HCT116 (cell line): ENCODE data around the gene PKP1. TPM values are rescaled to one million over a fixed set of nuclear protein-coding genes. Genes with fewer than 3 reads are reported as not detected.

ENCODE experiments used
- ATAC-seq: fragments of 200-7000 bp; cut with Tn5 transposase; 2 replicates; pipeline ENCODE4 v1.9.1; 2020; ENCODE audit warnings: mild to moderate bottlenecking, moderate library complexity
- BruUV-seq: library from RNA; stranded (reverse); fragments of 400-500 nt; replicated peaks from 2 replicates; lab custom pipeline; 2021; lab: Mats Ljungman, UMichigan
- CTCF ChIA-PET: fragments of 300-600 bp; sonication (Branson Sonifier 250); formaldehyde crosslinking; loops from one replicate; lab custom pipeline; 2021; ENCODE audit warnings: antibody characterized with exemption; lab: Charles Lee
- POLR2A ChIA-PET: fragments of 300-600, 350-600 bp; sonication (Branson Sonifier 250); formaldehyde crosslinking; loops from one replicate; lab custom pipeline; 2021; ENCODE audit warnings: antibody characterized with exemption; lab: Charles Lee
- RAD21 ChIA-PET, 2 experiments: fragments of 300-600 bp; sonication (Branson Sonifier 250); formaldehyde crosslinking; loops; one replicate each; lab custom pipeline; 2023; ENCODE audit warnings: low total read pairs in 2 of 2; ENCODE audit not compliant: uncharacterized antibody in 2 of 2, unreplicated experiment in 2 of 2, low non-redundant PET in 1 of 2; lab: Charles Lee
- DNase-seq: peaks from one replicate; pipeline ENCODE4 v3.0.0-alpha.2; 2010; ENCODE audit warnings: low read depth, low spot score
- H2AFZ ChIP-seq: fragments of 200-600 bp; shearing (Covaris generic), sonication (generic); 2 replicates; pipeline ENCODE4 v1.6.1; 2017; ENCODE audit warnings: low read depth, mixed run types, mixed read lengths, antibody characterized with exemption, low read length; ENCODE audit not compliant: poor library complexity, severe bottlenecking
- H3K27ac ChIP-seq: 2 replicates; pipeline ENCODE4 v1.5.1; 2012; ENCODE audit warnings: low read depth, low read length
- H3K27me3 ChIP-seq: fragments of 200-600 bp; sonication (generic); 2 replicates; pipeline ENCODE4 v1.6.1; 2016; ENCODE audit warnings: mixed run types, low read length, mixed read lengths; ENCODE audit not compliant: insufficient read depth
- H3K36me3 ChIP-seq, 2 experiments: fragments of 200-500 bp in 1 of 2; fragments of 200-600 bp in 1 of 2; sonication (Bioruptor generic) in 1 of 2; sonication (generic) in 1 of 2; 2 replicates each; pipeline versions ENCODE4 v1.5.1 to v1.6.1; 2014 to 2016; ENCODE audit warnings: low read length in 2 of 2, inconsistent platforms in 1 of 2, mixed read lengths in 1 of 2, mixed run types in 1 of 2; ENCODE audit not compliant: insufficient read depth in 2 of 2, control insufficient read depth in 1 of 2
- H3K4me1 ChIP-seq, 2 experiments: fragments of 200-600 bp in 1 of 2; sonication (generic) in 1 of 2; 2 replicates each; pipeline versions ENCODE4 v1.5.1 to v1.6.1; 2012 to 2017; ENCODE audit warnings: low read length in 2 of 2, inconsistent platforms in 1 of 2, mild to moderate bottlenecking in 1 of 2, mixed read lengths in 1 of 2, mixed run types in 1 of 2, moderate library complexity in 1 of 2; ENCODE audit not compliant: insufficient read depth in 2 of 2, control insufficient read depth in 1 of 2
- H3K4me2 ChIP-seq: fragments of 200-600 bp; sonication (generic); 2 replicates; pipeline ENCODE4 v1.6.1; 2017; ENCODE audit warnings: mixed run types, low read length, mixed read lengths
- H3K4me3 ChIP-seq, 2 experiments: fragments of 200-600 bp in 1 of 2; sonication (generic) in 1 of 2; replicated peaks in 1 of 2; 2 replicates each; pipeline ENCODE4 v1.5.1; 2011 to 2016; ENCODE audit warnings: low read length in 2 of 2, control low read depth in 1 of 2, low read depth in 1 of 2, mild to moderate bottlenecking in 1 of 2, mixed read lengths in 1 of 2, mixed run types in 1 of 2
- H3K79me2 ChIP-seq: fragments of 200-600 bp; sonication (generic); 2 replicates; pipeline ENCODE4 v1.6.1; 2017; ENCODE audit warnings: mild to moderate bottlenecking, mixed run types, low read length, moderate library complexity, mixed read lengths; ENCODE audit not compliant: insufficient read depth
- H3K9ac ChIP-seq: fragments of 200-600 bp; sonication (generic); 2 replicates; pipeline ENCODE4 v1.6.1; 2016; ENCODE audit warnings: low read length, mixed read lengths
- H3K9me2 ChIP-seq: fragments of 200-600 bp; sonication (generic), shearing (Covaris generic); 2 replicates; pipeline ENCODE4 v1.6.1; 2017; ENCODE audit warnings: mixed run types, mild to moderate bottlenecking, moderate library complexity; ENCODE audit not compliant: insufficient read depth
- H3K9me3 ChIP-seq, 2 experiments: fragments of 200-500 bp in 1 of 2; fragments of 200-600 bp in 1 of 2; sonication (Bioruptor generic) in 1 of 2; sonication (generic) in 1 of 2; 2 replicates each; pipeline ENCODE4 v1.6.1; 2014 to 2017; ENCODE audit warnings: low read length in 2 of 2, mixed read lengths in 2 of 2, inconsistent platforms in 1 of 2, low read depth in 1 of 2, mild to moderate bottlenecking in 1 of 2, mixed run types in 1 of 2, moderate library complexity in 1 of 2; ENCODE audit not compliant: control insufficient read depth in 1 of 2, insufficient read depth in 1 of 2
- H4K20me1 ChIP-seq: fragments of 200-600 bp; sonication (generic), shearing (Covaris generic); 2 replicates; pipeline ENCODE4 v1.6.1; 2017; ENCODE audit warnings: mixed run types, mild to moderate bottlenecking, moderate library complexity; ENCODE audit not compliant: insufficient read depth
- CEBPB ChIP-seq: IDR thresholded peaks from 2 replicates; pipeline ENCODE4 v1.6.1; 2012; ENCODE audit warnings: low read depth
- CTCF ChIP-seq, 3 experiments: fragments of 200-600 bp in 1 of 3; sonication (generic) in 1 of 3; IDR thresholded peaks in 2 of 3; conservative IDR thresholded peaks in 1 of 3; 2 replicates each; pipeline ENCODE4 v1.5.1; 2012 to 2017; ENCODE audit warnings: low read depth in 2 of 3, low read length in 2 of 3, antibody characterized with exemption in 1 of 3, borderline replicate concordance in 1 of 3, control low read depth in 1 of 3, mild to moderate bottlenecking in 1 of 3, mixed read lengths in 1 of 3, mixed run types in 1 of 3, moderate library complexity in 1 of 3; ENCODE audit not compliant: insufficient read depth in 1 of 3
- EGR1 ChIP-seq: IDR thresholded peaks from 2 replicates; pipeline ENCODE4 v1.6.1; 2012; ENCODE audit warnings: low read depth
- ELF1 ChIP-seq: IDR thresholded peaks from 2 replicates; pipeline ENCODE4 v1.6.1; 2012; ENCODE audit warnings: low read depth, borderline replicate concordance
- EZH2 ChIP-seq: fragments of 200-600 bp; sonication (generic); IDR thresholded peaks from 2 replicates; pipeline ENCODE4 v1.6.1; 2017; ENCODE audit warnings: antibody characterized with exemption, mixed run types
- EZH2phosphoT487 ChIP-seq: fragments of 200-600 bp; IDR thresholded peaks from 2 replicates; pipeline ENCODE4 v1.6.1; 2018; ENCODE audit warnings: antibody characterized with exemption, borderline replicate concordance
- FOSL1 ChIP-seq: IDR thresholded peaks from 2 replicates; pipeline ENCODE4 v1.6.1; 2012; ENCODE audit warnings: low read depth
- JUND ChIP-seq: IDR thresholded peaks from 2 replicates; pipeline ENCODE4 v1.6.1; 2012
- MAX ChIP-seq: IDR thresholded peaks from 2 replicates; pipeline ENCODE4 v1.6.1; 2012
- POLR2A ChIP-seq: IDR thresholded peaks from 2 replicates; pipeline ENCODE4 v1.7.0; 2011; ENCODE audit warnings: borderline replicate concordance; ENCODE audit not compliant: insufficient read depth, insufficient read length; ENCODE audit errors: extremely low read depth
- RAD21 ChIP-seq: IDR thresholded peaks from 2 replicates; pipeline ENCODE4 v1.6.1; 2012; ENCODE audit warnings: low read depth, mild to moderate bottlenecking
- REST ChIP-seq: IDR thresholded peaks from 2 replicates; pipeline ENCODE4 v1.6.1; 2012; ENCODE audit warnings: low read depth
- SIN3A ChIP-seq: IDR thresholded peaks from 2 replicates; pipeline ENCODE4 v1.6.1; 2012; ENCODE audit warnings: low read depth
- YY1 ChIP-seq: IDR thresholded peaks from 2 replicates; pipeline ENCODE4 v1.6.1; 2011; ENCODE audit warnings: low read length, low read depth, moderate library complexity, mild to moderate bottlenecking; ENCODE audit not compliant: insufficient replicate concordance; ENCODE audit errors: extremely low read depth
- ZBTB33 ChIP-seq: IDR thresholded peaks from 2 replicates; pipeline ENCODE4 v1.6.1; 2011; ENCODE audit warnings: mild to moderate bottlenecking, low read length, moderate library complexity; ENCODE audit not compliant: insufficient replicate concordance; ENCODE audit errors: extremely low read depth
- ZFX ChIP-seq: fragments of 450-650 bp; IDR thresholded peaks from 2 replicates; pipeline ENCODE4 v1.6.1; 2017
- ZNF274 ChIP-seq: fragments of 200-500 bp; sonication (Bioruptor generic); IDR thresholded peaks from 2 replicates; pipeline ENCODE4 v1.6.1; 2014; ENCODE audit warnings: mild to moderate bottlenecking, low read depth, low read length, inconsistent platforms
- intact Hi-C: fragments of 100-400 bp; cut with micrococcal nuclease; formaldehyde crosslinking; loops from 2 replicates; pipeline ENCODE4 v1.10.0; 2022
- total RNA-seq: library from RNA; stranded (reverse); gene quantifications from one replicate; pipeline ENCODE4 v1.2.1, GENCODE V29; 2021; ENCODE audit not compliant: unreplicated experiment

The PKP1 gene
- total RNA-seq, 1 experiment from 2014 or later, result 0.07 TPM

- H2AFZ ChIP-seq, result peak overlapping the region; percentile 81
- H3K9me2 ChIP-seq, result no peaks in the 10 kb centered on the region
- DNase-seq (peak; percentile 53), ATAC-seq (peak; percentile 93)
- no peaks in the 10 kb centered on the region for H3K79me2 ChIP-seq
- TF ChIP-seq JUND (no peak), CTCF (IDR thresholded peaks at IDR 0.05 in 2 of 3, conservative IDR thresholded peaks at IDR 0.05 in 1 of 3; ENCODE audit: borderline replicate concordance in 1 of 3, insufficient read depth in 1 of 3, low read depth in 2 of 3, low read length in 2 of 3) (peak; percentile 79 to 80 (median 79)), POLR2A (no peak), SIN3A (no peak), RAD21 (peak; percentile 72), ELF1 (no peak), REST (no peak), CEBPB (no peak), YY1 (no peak), EZH2 (no peak), FOSL1 (no peak), ZFX (no peak), EGR1 (no peak), ZBTB33 (no peak), EZH2phosphoT487 (no peak), ZNF274 (no peak), MAX (no peak)
- H3K4me1 ChIP-seq, result peaks cover 2 to 15% of the 10 kb centered on the region in 2 experiments; a peak in 3 of 4 replicates
- H3K9ac ChIP-seq, result no peak overlapping the region
- no peaks in the 10 kb centered on the region for H4K20me1 ChIP-seq
- no peak overlapping the region for H3K4me3 ChIP-seq
- no peaks in the 10 kb centered on the region for H3K36me3 ChIP-seq
- H3K27me3 ChIP-seq, result peaks cover 12% of the 10 kb centered on the region; the same call in 1 of the 2 replicates
- BruUV-seq, result no TSS peak
- CTCF ChIA-PET, result interaction anchor here (0.6 to 3.8 kb wide), 19 partner anchors 9 to 222 kb away, joined by 3 to 31 read pairs (median 5); no protein-coding TSS in a partner anchor
- POLR2A ChIA-PET, result no interaction called here
- RAD21 ChIA-PET, result interaction anchor here in 1 of 2 experiments (1.0 kb wide), 1 partner anchor 94 kb away, joined by 3 read pairs; no protein-coding TSS in a partner anchor
- no peaks in the 10 kb centered on the region for H3K9me3 ChIP-seq
- H3K27ac ChIP-seq, result no peak overlapping the region
- peak overlapping the region; percentile 29; the same call in 1 of the 2 replicates for H3K4me2 ChIP-seq
- intact Hi-C loops, result no loop called here
Measured at GRCh38 chr1:201348211-201348566, 64.9 kb downstream of the PKP1 start.
